ENCODE measurements around the gene KRTCAP2. TPM values are rescaled to one million over a fixed set of nuclear protein-coding genes. Genes with fewer than 3 reads are reported as not detected.
"Not testable (repeated sequence)": the region's sequence is repeated elsewhere in the genome, so short reads cannot be mapped to it uniquely, and the experiment has no call there.

The KRTCAP2 gene
- total RNA-seq, 1 donor = 65.6 TPM

DNA sequence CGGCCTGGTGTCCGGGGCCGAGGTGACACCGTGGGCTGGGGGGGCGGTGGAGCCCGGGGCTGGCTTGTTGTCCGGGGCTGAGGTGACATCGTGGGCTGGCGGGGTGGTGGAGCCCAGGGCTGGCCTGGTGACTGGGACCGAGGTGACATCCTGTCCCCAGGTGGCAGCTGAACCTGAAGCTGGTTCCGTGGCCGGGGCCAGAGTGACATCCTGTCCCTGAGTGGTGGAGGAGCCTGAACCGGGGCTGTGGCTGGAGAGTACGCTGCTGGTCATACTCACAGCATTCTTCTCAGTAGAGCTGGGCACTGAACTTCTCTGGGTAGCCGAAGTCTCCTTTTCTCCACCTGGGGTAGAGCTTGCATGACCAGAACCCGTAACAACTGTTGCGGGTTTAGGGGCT is 18.8 kb upstream of the KRTCAP2 start:
- TF ChIP-seq, protein P1, sequence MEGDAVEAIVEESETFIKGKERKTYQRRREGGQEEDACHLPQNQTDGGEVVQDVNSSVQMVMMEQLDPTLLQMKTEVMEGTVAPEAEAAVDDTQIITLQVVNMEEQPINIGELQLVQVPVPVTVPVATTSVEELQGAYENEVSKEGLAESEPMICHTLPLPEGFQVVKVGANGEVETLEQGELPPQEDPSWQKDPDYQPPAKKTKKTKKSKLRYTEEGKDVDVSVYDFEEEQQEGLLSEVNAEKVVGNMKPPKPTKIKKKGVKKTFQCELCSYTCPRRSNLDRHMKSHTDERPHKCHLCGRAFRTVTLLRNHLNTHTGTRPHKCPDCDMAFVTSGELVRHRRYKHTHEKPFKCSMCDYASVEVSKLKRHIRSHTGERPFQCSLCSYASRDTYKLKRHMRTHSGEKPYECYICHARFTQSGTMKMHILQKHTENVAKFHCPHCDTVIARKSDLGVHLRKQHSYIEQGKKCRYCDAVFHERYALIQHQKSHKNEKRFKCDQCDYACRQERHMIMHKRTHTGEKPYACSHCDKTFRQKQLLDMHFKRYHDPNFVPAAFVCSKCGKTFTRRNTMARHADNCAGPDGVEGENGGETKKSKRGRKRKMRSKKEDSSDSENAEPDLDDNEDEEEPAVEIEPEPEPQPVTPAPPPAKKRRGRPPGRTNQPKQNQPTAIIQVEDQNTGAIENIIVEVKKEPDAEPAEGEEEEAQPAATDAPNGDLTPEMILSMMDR (IDR thresholded peaks at IDR 0.05; ENCODE audit: insufficient read depth, low read depth, low read length) = no peak
- no peak overlapping the region for H3K4me3 ChIP-seq (ENCODE audit: low read depth, low read length)
- no peak for DNase-seq (ENCODE audit: low read depth)

DNA sequence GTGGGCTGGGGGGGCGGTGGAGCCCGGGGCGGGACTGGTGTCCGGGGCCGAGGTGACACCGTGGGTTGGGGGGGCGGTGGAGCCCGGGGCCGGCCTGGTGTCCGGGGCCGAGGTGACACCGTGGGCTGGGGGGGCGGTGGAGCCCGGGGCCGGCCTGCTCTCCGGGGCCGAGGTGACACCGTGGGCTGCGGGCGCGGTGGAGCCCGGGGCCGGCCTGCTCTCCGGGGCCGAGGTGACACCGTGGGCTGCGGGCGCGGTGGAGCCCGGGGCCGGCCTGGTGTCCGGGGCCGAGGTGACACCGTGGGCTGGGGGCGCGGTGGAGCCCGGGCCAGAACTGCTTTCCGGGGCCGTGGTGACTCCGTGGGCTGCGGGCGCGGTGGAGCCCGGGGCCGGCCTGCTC is 16.8 kb upstream of the KRTCAP2 start:
- not testable (repeated sequence) for DNase-seq (ENCODE audit: low read depth); H3K4me3 ChIP-seq (ENCODE audit: low read depth, low read length)

DNA sequence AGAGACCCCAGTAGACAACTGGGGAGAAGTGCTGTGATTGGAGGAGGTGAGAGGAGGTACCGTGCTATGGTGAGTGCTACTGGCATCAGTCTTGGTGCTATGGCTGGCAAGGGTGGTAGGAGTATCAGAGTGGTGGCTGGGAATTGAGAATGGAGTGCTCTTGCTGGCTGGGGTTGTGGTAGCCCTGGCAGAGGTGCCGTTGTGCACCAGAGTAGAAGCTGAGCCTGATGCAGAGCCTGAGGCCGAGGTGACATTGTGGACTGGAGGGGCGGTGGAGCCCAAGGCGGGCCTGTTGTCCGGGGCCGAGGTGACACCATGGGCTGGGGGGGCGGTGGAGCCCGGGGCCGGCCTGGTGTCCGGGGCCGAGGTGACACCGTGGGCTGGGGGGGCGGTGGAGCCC is 15.2 kb upstream of the KRTCAP2 start:
- TF ChIP-seq, protein P1 (IDR thresholded peaks at IDR 0.05; ENCODE audit: insufficient read depth, low read depth, low read length) = no peak
- H3K4me3 ChIP-seq (ENCODE audit: low read depth, low read length) = no peak overlapping the region
- DNase-seq (ENCODE audit: low read depth) = no peak

DNA sequence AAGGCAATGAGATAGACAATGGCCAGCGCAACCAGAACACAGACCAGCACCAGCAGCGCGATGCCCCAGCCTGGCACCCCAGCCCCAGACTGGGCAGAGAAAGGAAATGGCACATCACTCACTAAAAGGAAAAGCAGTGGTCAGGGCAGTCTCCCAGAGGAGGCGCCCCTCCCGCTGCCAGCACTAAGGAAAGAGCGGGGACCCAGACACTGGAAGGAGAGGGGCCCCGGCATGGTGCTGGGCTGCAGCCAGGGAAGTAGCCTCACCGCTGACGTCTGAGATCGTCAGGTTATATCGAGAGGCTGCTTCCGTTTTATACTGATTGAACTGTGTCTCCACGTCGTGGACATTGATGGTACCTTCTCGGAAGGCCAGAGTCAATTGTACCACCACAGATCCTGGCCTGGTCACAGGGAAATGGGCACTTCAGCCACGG is 14.4 kb upstream of the KRTCAP2 start:
- TF ChIP-seq, protein P1 (IDR thresholded peaks at IDR 0.05; ENCODE audit: insufficient read depth, low read depth, low read length) = no peak
- no peak for DNase-seq (ENCODE audit: low read depth)
- no peak overlapping the region for H3K4me3 ChIP-seq (ENCODE audit: low read depth, low read length)

DNA sequence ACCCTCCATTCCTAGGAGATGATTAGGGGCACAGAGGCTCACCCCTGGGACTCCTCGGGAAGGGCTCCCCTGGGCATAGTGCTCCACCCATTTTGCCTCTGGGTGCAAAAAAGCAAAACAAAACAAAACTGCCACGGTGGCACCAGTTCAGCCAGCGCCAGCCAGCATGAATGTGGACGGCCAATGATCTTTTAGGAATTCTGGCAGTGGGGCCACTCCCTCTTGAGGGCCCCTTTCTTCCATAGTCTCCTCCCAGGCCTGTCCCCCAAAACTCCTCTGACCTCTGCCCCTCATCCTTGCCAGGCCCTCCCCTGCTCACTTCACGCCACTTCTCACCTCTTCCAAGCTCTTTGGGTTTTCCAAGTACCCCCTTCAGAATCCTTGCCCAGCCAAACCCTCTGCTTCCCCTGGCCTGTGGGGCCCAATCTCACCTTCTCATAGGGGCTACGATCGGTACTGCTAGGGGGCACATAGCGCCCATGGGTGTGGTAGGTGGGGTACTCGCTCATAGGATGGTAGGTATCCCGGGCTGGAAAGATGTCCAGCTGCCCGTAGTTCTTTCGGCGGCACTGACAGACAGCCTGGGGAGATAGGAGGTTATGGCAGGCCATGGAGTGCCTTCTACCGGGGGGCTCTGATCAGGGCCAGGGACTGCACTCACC is 13.8 kb upstream of the KRTCAP2 start:
- no peak for DNase-seq (ENCODE audit: low read depth)
- TF ChIP-seq, protein P1 (IDR thresholded peaks at IDR 0.05; ENCODE audit: insufficient read depth, low read depth, low read length) = no peak
- H3K4me3 ChIP-seq (ENCODE audit: low read depth, low read length) = no peak overlapping the region

DNA sequence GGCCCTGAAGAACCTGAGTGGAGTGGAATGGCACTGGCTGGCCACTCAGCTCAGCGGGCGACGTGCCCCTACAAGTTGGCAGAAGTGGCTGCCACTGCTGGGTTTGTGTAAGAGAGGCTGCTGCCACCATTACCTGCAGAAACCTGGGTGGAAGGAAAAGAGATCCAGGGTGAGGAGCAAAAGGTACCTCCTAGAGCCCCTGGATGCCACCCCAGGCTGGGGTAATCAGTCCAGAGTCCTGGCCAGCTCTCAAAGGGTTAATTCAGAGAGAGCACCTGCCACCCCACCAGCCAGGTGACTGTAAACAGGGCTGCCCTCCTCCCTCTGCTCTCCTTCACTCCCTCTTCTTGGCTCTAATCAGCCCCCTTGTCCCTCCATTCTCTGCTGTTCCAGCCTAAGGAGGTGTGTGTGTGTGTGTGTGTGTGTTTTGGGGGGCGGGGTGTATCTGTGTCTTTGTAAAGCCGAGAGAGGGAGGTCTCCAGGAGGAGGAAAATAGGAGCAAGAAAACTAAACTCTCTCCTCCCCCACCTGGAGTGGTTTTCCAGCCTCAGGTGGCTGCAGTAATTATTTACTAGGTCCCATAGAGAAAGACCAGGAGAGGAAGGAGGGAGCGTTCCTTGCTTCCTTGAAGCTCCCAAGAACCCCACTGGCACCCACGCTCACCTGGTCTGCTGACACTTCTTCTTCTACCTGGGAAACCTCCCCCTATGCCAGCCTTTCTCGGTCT is 13.1 kb upstream of the KRTCAP2 start:
- no peak overlapping the region for H3K4me3 ChIP-seq (ENCODE audit: low read depth, low read length)
- TF ChIP-seq, protein P1 (IDR thresholded peaks at IDR 0.05; ENCODE audit: insufficient read depth, low read depth, low read length) = no peak
- no peak for DNase-seq (ENCODE audit: low read depth)

DNA sequence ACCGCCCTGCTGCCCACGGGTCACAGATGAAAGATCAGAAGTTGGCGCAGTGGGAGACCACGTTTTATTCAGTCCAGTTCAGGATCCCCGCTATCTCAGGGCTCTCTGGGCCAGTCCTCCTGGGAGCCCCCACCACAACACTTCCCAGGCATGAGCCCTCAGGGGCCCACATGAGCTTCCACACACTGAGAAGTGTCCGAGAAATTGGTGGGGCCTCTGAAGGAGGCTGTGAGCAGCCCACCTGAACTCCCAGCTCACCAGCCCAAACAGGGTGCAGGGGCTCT is 12.6 kb upstream of the KRTCAP2 start:
- no peak for DNase-seq (ENCODE audit: low read depth)
- H3K4me3 ChIP-seq (ENCODE audit: low read depth, low read length) = no peak overlapping the region
- TF ChIP-seq, protein P1 (IDR thresholded peaks at IDR 0.05; ENCODE audit: insufficient read depth, low read depth, low read length) = no peak
